Measurements from ENCODE around the gene MIP. TPM values are rescaled to one million over a fixed set of nuclear protein-coding genes. Genes with fewer than 3 reads are reported as not detected.
"Not testable (repeated sequence)": the region's sequence is repeated elsewhere in the genome, so short reads cannot be mapped to it uniquely, and the experiment has no call there.

The MIP gene
- total RNA-seq, 1 donor from 2014 or later: not detected

- no peak for TF ChIP-seq CTCF (conservative IDR thresholded peaks at IDR 0.05; ENCODE audit: low read depth, low read length)
- DNase-seq (ENCODE audit: low read depth): no peak
- H3K4me3 ChIP-seq (ENCODE audit: low read depth, low read length): no peak overlapping the region
Observed at GRCh38 chr12:56413392-56413791, 41.1 kb downstream of the MIP start.

GRCh38 chr12:56411781-56412639 is 42.4 kb downstream of the MIP start:
- no peak for TF ChIP-seq CTCF (conservative IDR thresholded peaks at IDR 0.05; ENCODE audit: low read depth, low read length)
- DNase-seq (ENCODE audit: low read depth): no peak
- H3K4me3 ChIP-seq (ENCODE audit: low read depth, low read length): no peak overlapping the region

GRCh38 chr12:56410768-56411167 is 43.7 kb downstream of the MIP start:
- DNase-seq (ENCODE audit: low read depth): no peak
- TF ChIP-seq CTCF (conservative IDR thresholded peaks at IDR 0.05; ENCODE audit: low read depth, low read length): no peak
- no peak overlapping the region for H3K4me3 ChIP-seq (ENCODE audit: low read depth, low read length)

GRCh38 chr12:56408799-56409417 is 45.5 kb downstream of the MIP start:
- DNase-seq (ENCODE audit: low read depth): no peak

GRCh38 chr12:56404227-56404626 is 50.2 kb downstream of the MIP start:
- H3K4me3 ChIP-seq (ENCODE audit: low read depth, low read length); DNase-seq (ENCODE audit: low read depth): not testable (repeated sequence)

More at GRCh38 chr12:56408799-56409417, 45.5 kb downstream of the MIP start:
- H3K4me3 ChIP-seq (ENCODE audit: low read depth, low read length): no peak overlapping the region
- no peak for TF ChIP-seq CTCF (conservative IDR thresholded peaks at IDR 0.05; ENCODE audit: low read depth, low read length)

GRCh38 chr12:56401612-56402011 is 52.8 kb downstream of the MIP start:
- not testable (repeated sequence) for DNase-seq (ENCODE audit: low read depth); H3K4me3 ChIP-seq (ENCODE audit: low read depth, low read length)

GRCh38 chr12:56401125-56401524 is 53.3 kb downstream of the MIP start:
- not testable (repeated sequence) for DNase-seq (ENCODE audit: low read depth); H3K4me3 ChIP-seq (ENCODE audit: low read depth, low read length)

Other genes starting within 250 kb of the MIP start
- 25.1 and 48.4 TPM in 2 replicates for gene RNF41, start 232.7 kb downstream of the MIP start, total RNA-seq
- 22.7 and 60.8 TPM in 2 replicates for gene NABP2, start 230.3 kb downstream of the MIP start, total RNA-seq
- not detected in 2 replicates for gene SLC39A5, start 224.6 kb downstream of the MIP start, total RNA-seq
- 29.6 and 31.3 TPM in 2 replicates for gene ANKRD52, start 196.3 kb downstream of the MIP start, total RNA-seq
- gene COQ10A, start 187.7 kb downstream of the MIP start, total RNA-seq: 10.9 and 18.8 TPM in 2 replicates
- 133 and 174 TPM in 2 replicates for gene CS, start 154.3 kb downstream of the MIP start, total RNA-seq
- 141 and 155 TPM in 2 replicates for gene CNPY2, start 138.7 kb downstream of the MIP start, total RNA-seq
- 12.1 and 15.0 TPM in 2 replicates for gene PAN2, start 120.7 kb downstream of the MIP start, total RNA-seq
- gene IL23A, start 115.8 kb downstream of the MIP start, total RNA-seq: 13.4 and 26.1 TPM in 2 replicates
- 39.2 and 48.2 TPM in 2 replicates for gene STAT2, start 94.5 kb downstream of the MIP start, total RNA-seq
- gene APOF, start 91.8 kb downstream of the MIP start, total RNA-seq: not detected in 2 replicates
- gene TIMELESS, start 5.2 kb downstream of the MIP start, total RNA-seq: 30.2 and 35.0 TPM in 2 replicates
- 1.6 and 2.1 TPM in 2 replicates for gene SPRYD4, start 13.9 kb upstream of the MIP start, total RNA-seq
- 0.29 and 2.9 TPM in 2 replicates for gene GLS2, start 33.5 kb upstream of the MIP start, total RNA-seq
- 23.9 and 31.0 TPM in 2 replicates for gene RBMS2, start 67.2 kb upstream of the MIP start, total RNA-seq
- gene BAZ2A, start 175.7 kb upstream of the MIP start, total RNA-seq: 41.5 and 43.1 TPM in 2 replicates
- 569 and 705 TPM in 2 replicates for gene ATP5F1B, start 191.3 kb upstream of the MIP start, total RNA-seq
- 110 and 203 TPM in 2 replicates for gene PTGES3, start 233.6 kb upstream of the MIP start, total RNA-seq